ENCODE measurements around the gene BOLA3. TPM values are rescaled to one million over a fixed set of nuclear protein-coding genes. Genes with fewer than 3 reads are reported as not detected.
A peak's percentile ranks its signal among the peaks of the same experiment; 100 is the strongest.

BOLA3 gene
- total and polyA plus RNA-seq, 12 donors = 63.9 to 166 (median 85.5) TPM

GRCh38 chr2:74149570-74150319, 2.0 kb upstream of the BOLA3 start:
- H3K27ac ChIP-seq = no peak overlapping the region
- intact Hi-C loops (cut with DNase I) = loop anchor here in 3 of 10 donors (10.0 kb wide), 2 partner anchors 225 to 325 kb away; partner anchors contain the start of genes STAMBP (in 2 of the 3) and DGUOK (in 1 of the 3)
- WGBS, 2 donors = 91 to 93% methylated on average over 7 of the region's 7 CpGs
- H3K4me3 ChIP-seq = no peak overlapping the region
- no peak for TF ChIP-seq CTCF (IDR thresholded peaks at IDR 0.05)
- H3K9me3 ChIP-seq = no peaks in the 10 kb centered on the region
- no peak for DNase-seq
- H3K27me3 ChIP-seq = no peaks in the 10 kb centered on the region
- ATAC-seq = no peak
- peaks cover 0 to 49% (median 0%) of the 10 kb centered on the region in 9 donors for H3K36me3 ChIP-seq
- peaks cover 10 to 30% (median 23%) of the 10 kb centered on the region in 9 donors for H3K4me1 ChIP-seq

GRCh38 chr2:74149247-74149525, 1.5 kb upstream of the BOLA3 start:
- Histone ChIP-seq H3K27ac (no peak overlapping the region), H3K27me3 (no peaks in the 10 kb centered on the region), H3K4me1 (peaks cover 10 to 30% (median 23%) of the 10 kb centered on the region in 9 donors), H3K36me3 (peaks cover 0 to 48% (median 3%) of the 10 kb centered on the region in 9 donors), H3K9me3 (no peaks in the 10 kb centered on the region), H3K4me3 (no peak overlapping the region)
- intact Hi-C loops (cut with DNase I) = loop anchor here in 3 of 10 donors (10.0 kb wide), 2 partner anchors 224 to 324 kb away; partner anchors contain the start of genes STAMBP (in 2 of the 3) and DGUOK (in 1 of the 3)
- TF ChIP-seq CTCF (IDR thresholded peaks at IDR 0.05) = no peak
- ATAC-seq (no peak), DNase-seq (no peak)
- WGBS, 2 donors = 87 to 92% methylated on average over 5 of the region's 5 CpGs

GRCh38 chr2:74148457-74149246, 940 bp upstream of the BOLA3 start:
- Histone ChIP-seq H3K27ac (peak overlapping the region in 9 of 10 donors; percentile 46 to 83 (median 78)), H3K27me3 (no peaks in the 10 kb centered on the region), H3K9me3 (no peaks in the 10 kb centered on the region), H3K4me1 (peaks cover 10 to 30% (median 23%) of the 10 kb centered on the region in 9 donors), H3K36me3 (peaks cover 0 to 46% (median 4%) of the 10 kb centered on the region in 9 donors), H3K4me3 (peak overlapping the region; percentile 66 to 97 (median 86))
- intact Hi-C loops (cut with DNase I) = loop anchor here in 3 of 10 donors (10.0 kb wide), 2 partner anchors 224 to 324 kb away; partner anchors contain the start of genes STAMBP (in 2 of the 3) and DGUOK (in 1 of the 3)
- DNase-seq (no peak), ATAC-seq (peak in 3 of 8 donors; percentile 2 to 8 (median 4))
- WGBS, 2 donors = 54 to 63% methylated on average over 16 of the region's 16 CpGs
- no peak for TF ChIP-seq CTCF (IDR thresholded peaks at IDR 0.05)

Data from heart right ventricle (tissue), 16 donors.